Cardiac muscle cell (in vitro differentiated cells and primary cell): Measurements from ENCODE around the gene RHOG. TPM values are rescaled to one million over a fixed set of nuclear protein-coding genes. Genes with fewer than 3 reads are reported as not detected.
A peak's percentile ranks its signal among the peaks of the same experiment; 100 is the strongest.
"Not testable (repeated sequence)": the region's sequence is repeated elsewhere in the genome, so short reads cannot be mapped to it uniquely, and the experiment has no call there.

ENCODE experiments used
- DNase-seq, 2 donors: peaks; one replicate each; pipeline versions ENCODE4 v3.0.0 to v3.0.0-alpha.2; 2010 to 2017; ENCODE audit warnings: low read depth in 1 of 2, low spot score in 1 of 2
- H3K27ac ChIP-seq: fragments of 200-600 bp; sonication (generic); 2 replicates; pipeline ENCODE4 v1.5.1; 2016
- H3K27me3 ChIP-seq: fragments of 200-600 bp; sonication (generic); 2 replicates; pipeline ENCODE4 v1.6.0; 2016; ENCODE audit warnings: control low read depth
- H3K36me3 ChIP-seq: fragments of 200-600 bp; sonication (generic); 2 replicates; pipeline ENCODE4 v1.5.1; 2016; ENCODE audit warnings: control low read depth
- H3K4me1 ChIP-seq: fragments of 200-600 bp; sonication (generic); 2 replicates; pipeline ENCODE4 v1.8.1; 2017; ENCODE audit warnings: low read depth, mild to moderate bottlenecking, mixed run types
- H3K4me3 ChIP-seq: fragments of 200-600 bp; sonication (generic); 2 replicates; pipeline ENCODE4 v1.5.1; 2016; ENCODE audit warnings: mild to moderate bottlenecking
- H3K9me3 ChIP-seq: fragments of 200-600 bp; sonication (generic); 2 replicates; pipeline ENCODE4 v1.5.1; 2017; ENCODE audit warnings: low read depth, mild to moderate bottlenecking, control low read depth
- polyA plus RNA-seq: library from polyadenylated mRNA; unstranded; fragments of >200 nt; fragmentation: Nextera tagmentation; extraction: Ambion mirVana; gene quantifications from 2 replicates; pipeline ENCODE4 v1.2.1, GENCODE V29; 2016
- total RNA-seq: library from RNA; depleted of rRNA; stranded (reverse); fragments of >200 nt; gene quantifications from 2 replicates; pipeline ENCODE4 v1.2.3, GENCODE V29; 2016
- TF ChIP-seq, protein P1 (sequence below): IDR thresholded peaks from 2 replicates; pipeline ENCODE4 v1.5.1; 2012; ENCODE audit warnings: low read depth, mild to moderate bottlenecking, low read length

RHOG gene
- total and polyA plus RNA-seq, 2 experiments from 2014 or later = 29.2 to 39.1 TPM

DNA sequence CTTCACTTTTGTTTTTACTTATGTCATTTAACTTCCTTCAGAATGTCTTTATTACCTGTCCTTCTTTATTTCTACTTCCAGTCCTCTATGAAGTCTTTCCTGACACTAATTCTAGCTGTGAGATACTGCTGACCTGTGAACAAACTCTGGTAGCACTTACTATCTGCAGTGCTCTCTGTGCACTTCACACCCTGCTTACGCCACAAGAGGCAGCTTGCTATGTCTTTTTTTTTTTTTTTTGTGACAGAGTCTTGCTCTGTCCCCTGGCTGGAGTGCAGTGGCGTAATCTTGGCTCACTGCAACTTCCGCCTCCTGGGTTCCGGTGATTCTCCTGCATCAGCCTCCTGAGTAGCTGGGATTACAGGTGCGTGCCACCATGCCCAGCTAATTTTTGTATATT lies 25.4 kb upstream of the RHOG start:
- Histone ChIP-seq H3K27ac (no peak overlapping the region), H3K4me3 (no peak overlapping the region), H3K27me3 (peaks cover 41% of the 10 kb centered on the region), H3K4me1 (peaks cover 23% of the 10 kb centered on the region), H3K9me3 (no peaks in the 10 kb centered on the region), H3K36me3 (no peaks in the 10 kb centered on the region)
- peak; percentile 35 to 68 for DNase-seq
- TF ChIP-seq, protein P1, sequence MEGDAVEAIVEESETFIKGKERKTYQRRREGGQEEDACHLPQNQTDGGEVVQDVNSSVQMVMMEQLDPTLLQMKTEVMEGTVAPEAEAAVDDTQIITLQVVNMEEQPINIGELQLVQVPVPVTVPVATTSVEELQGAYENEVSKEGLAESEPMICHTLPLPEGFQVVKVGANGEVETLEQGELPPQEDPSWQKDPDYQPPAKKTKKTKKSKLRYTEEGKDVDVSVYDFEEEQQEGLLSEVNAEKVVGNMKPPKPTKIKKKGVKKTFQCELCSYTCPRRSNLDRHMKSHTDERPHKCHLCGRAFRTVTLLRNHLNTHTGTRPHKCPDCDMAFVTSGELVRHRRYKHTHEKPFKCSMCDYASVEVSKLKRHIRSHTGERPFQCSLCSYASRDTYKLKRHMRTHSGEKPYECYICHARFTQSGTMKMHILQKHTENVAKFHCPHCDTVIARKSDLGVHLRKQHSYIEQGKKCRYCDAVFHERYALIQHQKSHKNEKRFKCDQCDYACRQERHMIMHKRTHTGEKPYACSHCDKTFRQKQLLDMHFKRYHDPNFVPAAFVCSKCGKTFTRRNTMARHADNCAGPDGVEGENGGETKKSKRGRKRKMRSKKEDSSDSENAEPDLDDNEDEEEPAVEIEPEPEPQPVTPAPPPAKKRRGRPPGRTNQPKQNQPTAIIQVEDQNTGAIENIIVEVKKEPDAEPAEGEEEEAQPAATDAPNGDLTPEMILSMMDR = no peak

- H3K4me1 ChIP-seq = peaks cover 25% of the 10 kb centered on the region
- DNase-seq = peak; percentile 44 to 80
- TF ChIP-seq, protein P1 = no peak
Measured at GRCh38 chr11:3865388-3866193, 24.8 kb upstream of the RHOG start.

DNA sequence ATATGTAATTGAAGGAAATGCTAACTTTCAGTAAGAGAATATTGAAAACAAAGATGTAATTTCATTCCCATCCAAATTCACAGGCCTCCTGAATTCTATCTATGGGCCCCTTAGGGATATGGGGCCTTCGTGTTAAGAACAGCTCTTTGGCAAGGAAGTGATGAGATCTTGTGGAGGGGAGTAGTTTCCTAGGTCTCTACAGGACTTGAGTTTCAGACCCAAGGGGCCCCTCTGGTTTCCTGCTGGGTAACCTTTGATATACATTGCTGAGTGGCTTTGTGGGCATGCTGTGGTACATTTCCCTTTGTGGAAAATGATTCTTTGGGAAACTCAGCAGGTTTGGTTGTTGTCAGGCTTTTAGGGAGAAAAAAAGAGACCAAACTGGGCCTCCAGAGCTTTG lies 20.9 kb upstream of the RHOG start:
- no peaks in the 10 kb centered on the region for H3K36me3 ChIP-seq

More at GRCh38 chr11:3865388-3866193, 24.8 kb upstream of the RHOG start:
- Histone ChIP-seq H3K4me3 (no peak overlapping the region), H3K9me3 (no peaks in the 10 kb centered on the region), H3K27me3 (peaks cover 37% of the 10 kb centered on the region), H3K27ac (no peak overlapping the region), H3K36me3 (no peaks in the 10 kb centered on the region)

GRCh38 chr11:3860898-3861393 lies 20.2 kb upstream of the RHOG start:
- H3K27ac ChIP-seq, DNase-seq, H3K4me3 ChIP-seq, H3K9me3 ChIP-seq, H3K36me3 ChIP-seq: not testable (repeated sequence)
- peaks cover 48% of the 10 kb centered on the region for H3K4me1 ChIP-seq
- H3K27me3 ChIP-seq = peaks cover 20% of the 10 kb centered on the region

More for the DNA sequence above, 20.9 kb upstream of the RHOG start:
- H3K27ac ChIP-seq = no peak overlapping the region
- peaks cover 20% of the 10 kb centered on the region for H3K27me3 ChIP-seq
- H3K4me1 ChIP-seq = peaks cover 45% of the 10 kb centered on the region
- H3K4me3 ChIP-seq = no peak overlapping the region
- DNase-seq = peak in 1 of 2 donors; percentile 52
- H3K9me3 ChIP-seq = no peaks in the 10 kb centered on the region
- TF ChIP-seq, protein P1 = no peak

DNA sequence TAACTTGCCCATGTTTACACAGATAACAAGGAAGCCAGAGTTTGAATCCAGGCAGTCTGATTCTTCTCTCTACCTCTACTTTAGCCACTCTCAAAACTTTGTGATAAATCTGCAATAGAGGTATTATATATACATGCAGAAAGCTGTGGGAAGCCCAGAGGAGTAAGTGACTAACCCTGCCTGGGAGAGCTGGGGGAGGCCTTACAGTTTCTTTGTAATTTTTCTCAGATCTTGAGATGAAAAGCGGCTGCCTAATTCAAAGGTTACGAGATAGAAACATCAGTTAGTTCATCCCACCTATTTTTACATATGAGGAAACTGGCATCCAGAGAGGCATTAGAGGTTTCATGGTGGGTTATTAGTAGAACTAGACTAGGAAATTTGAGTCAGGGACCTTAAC lies 19.6 kb upstream of the RHOG start:
- Histone ChIP-seq H3K27me3 (peaks cover 20% of the 10 kb centered on the region), H3K9me3 (no peaks in the 10 kb centered on the region), H3K36me3 (no peaks in the 10 kb centered on the region), H3K4me3 (no peak overlapping the region), H3K4me1 (peaks cover 45% of the 10 kb centered on the region), H3K27ac (no peak overlapping the region)
- TF ChIP-seq, protein P1 = no peak
- no peak for DNase-seq

DNA sequence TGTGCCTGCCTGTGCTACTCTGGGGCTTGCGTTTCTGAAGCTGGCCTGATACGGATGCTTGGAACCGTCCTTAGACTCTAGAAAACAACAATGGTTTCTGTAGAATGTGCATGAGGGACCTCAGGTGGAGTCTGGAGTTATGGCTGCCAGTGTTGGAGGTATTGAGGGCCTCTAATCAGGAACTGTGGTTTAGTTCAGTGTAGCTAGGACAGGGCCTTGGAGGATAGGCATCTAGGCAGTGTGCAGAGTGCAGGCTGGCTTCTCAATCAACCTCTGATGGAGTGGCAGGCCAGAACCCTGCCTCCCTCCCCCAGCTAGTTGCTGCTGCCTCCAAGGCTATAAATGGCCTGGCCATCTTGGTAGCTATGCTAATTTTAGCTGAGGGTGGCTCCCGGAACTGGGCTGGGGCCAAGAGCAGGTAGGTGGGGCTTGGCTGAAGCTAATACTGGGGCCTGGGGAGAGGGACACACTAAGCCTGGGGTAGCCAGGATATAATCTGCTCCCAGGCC lies 18.7 kb upstream of the RHOG start:
- TF ChIP-seq, protein P1 = no peak
- DNase-seq = peak in 1 of 2 donors; percentile 82
- H3K4me3 ChIP-seq = no peak overlapping the region
- H3K4me1 ChIP-seq = peaks cover 43% of the 10 kb centered on the region
- H3K36me3 ChIP-seq = no peaks in the 10 kb centered on the region
- H3K9me3 ChIP-seq = no peaks in the 10 kb centered on the region
- H3K27ac ChIP-seq = peak overlapping the region; percentile 86
- H3K27me3 ChIP-seq = peaks cover 13% of the 10 kb centered on the region
